Chondrocyte (in vitro differentiated cells): ENCODE data around the gene GAL3ST2. TPM values are rescaled to one million over a fixed set of nuclear protein-coding genes. Genes with fewer than 3 reads are reported as not detected.

ENCODE experiments used
- DNase-seq: peaks from one replicate; pipeline ENCODE4 v3.0.0; 2021; ENCODE audit warnings: mixed read lengths, low spot score
- H3K27ac Mint-ChIP-seq: one replicate; pipeline ENCODE4 v1.8.0; 2021; ENCODE audit warnings: mild to moderate bottlenecking, moderate library complexity, mixed read lengths; ENCODE audit not compliant: unreplicated experiment
- H3K27me3 Mint-ChIP-seq: 2 replicates; pipeline ENCODE4 v1.8.0; 2021; ENCODE audit warnings: low read depth, mixed read lengths
- H3K36me3 Mint-ChIP-seq: 2 replicates; pipeline ENCODE4 v1.8.0; 2021; ENCODE audit warnings: low read depth, mixed read lengths
- H3K4me1 Mint-ChIP-seq: 2 replicates; pipeline ENCODE4 v1.8.0; 2021; ENCODE audit warnings: low read depth, mild to moderate bottlenecking, mixed read lengths
- H3K4me3 Mint-ChIP-seq: one replicate; pipeline ENCODE4 v1.8.0; 2021; ENCODE audit warnings: mild to moderate bottlenecking, moderate library complexity, mixed read lengths; ENCODE audit not compliant: unreplicated experiment
- H3K9me3 Mint-ChIP-seq: 2 replicates; pipeline ENCODE4 v1.8.0; 2021; ENCODE audit warnings: low read depth, mixed read lengths
- CTCF ChIP-seq: fragments of 200-600 bp; sonication (generic); IDR thresholded peaks from 2 replicates; pipeline ENCODE4 v1.5.0; 2021; ENCODE audit warnings: antibody characterized with exemption, mild to moderate bottlenecking, moderate library complexity
- total RNA-seq: library from RNA; stranded (reverse); gene quantifications from 3 replicates; pipeline ENCODE4 v1.2.1, GENCODE V29; 2021

The GAL3ST2 gene
- total RNA-seq, 1 donor from 2014 or later = 0.52 TPM

GRCh38 chr2:241774419-241775222 is 2.0 kb upstream of the GAL3ST2 start:
- TF ChIP-seq CTCF = no peak
- H3K27ac Mint-ChIP-seq = no peak overlapping the region
- no peaks in the 10 kb centered on the region for H3K9me3 Mint-ChIP-seq
- H3K27me3 Mint-ChIP-seq = no peaks in the 10 kb centered on the region
- peak; percentile 87 for DNase-seq
- no peak overlapping the region for H3K4me3 Mint-ChIP-seq
- H3K36me3 Mint-ChIP-seq = no peaks in the 10 kb centered on the region
- H3K4me1 Mint-ChIP-seq = peaks cover 7% of the 10 kb centered on the region

- Mint-ChIP-seq H3K36me3 (no peaks in the 10 kb centered on the region), H3K4me1 (peaks cover 7% of the 10 kb centered on the region), H3K9me3 (no peaks in the 10 kb centered on the region), H3K27me3 (no peaks in the 10 kb centered on the region), H3K27ac (no peak overlapping the region), H3K4me3 (no peak overlapping the region)
- DNase-seq = peak; percentile 85
- TF ChIP-seq CTCF = no peak
Observed at GRCh38 chr2:241775223-241776177, 1.1 kb upstream of the GAL3ST2 start.

- H3K36me3 Mint-ChIP-seq = peaks cover 2% of the 10 kb centered on the region
- H3K27ac Mint-ChIP-seq = no peak overlapping the region
- no peaks in the 10 kb centered on the region for H3K27me3 Mint-ChIP-seq
- H3K4me1 Mint-ChIP-seq = peaks cover 7% of the 10 kb centered on the region
- H3K4me3 Mint-ChIP-seq = no peak overlapping the region
- TF ChIP-seq CTCF = no peak
- peak; percentile 82 for DNase-seq
- H3K9me3 Mint-ChIP-seq = peaks cover 3% of the 10 kb centered on the region
Observed at GRCh38 chr2:241777170-241777685, 606 bp downstream of the GAL3ST2 start.

- DNase-seq = peak; percentile 72
- Mint-ChIP-seq H3K9me3 (peaks cover 3% of the 10 kb centered on the region), H3K27ac (no peak overlapping the region), H3K4me3 (no peak overlapping the region), H3K27me3 (no peaks in the 10 kb centered on the region), H3K4me1 (peaks cover 7% of the 10 kb centered on the region), H3K36me3 (peaks cover 2% of the 10 kb centered on the region)
- TF ChIP-seq CTCF = no peak
Observed at GRCh38 chr2:241777686-241778627, 1.3 kb downstream of the GAL3ST2 start.
